Measurements from ENCODE around the gene TBC1D1.

The TBC1D1 gene

GRCh38 chr4:37989398-37990260, 98.7 kb downstream of the TBC1D1 start:
- no peak for TF ChIP-seq TAF1 (IDR thresholded peaks at IDR 0.05; ENCODE audit: borderline replicate concordance, insufficient read depth, low read length)
- TF ChIP-seq FOXP2 (optimal IDR thresholded peaks at IDR 0.05; ENCODE audit: borderline replicate concordance, extremely low read depth, extremely low read length, insufficient read depth) = no peak
- no peak for TF ChIP-seq REST (IDR thresholded peaks at IDR 0.05; ENCODE audit: insufficient read depth in 1 of 2, low read depth in 2 of 2, low read length in 2 of 2)
- no peak for TF ChIP-seq POLR2AphosphoS5 (IDR thresholded peaks at IDR 0.05; ENCODE audit: low read depth, low read length)
- no peak for TF ChIP-seq SIN3A (IDR thresholded peaks at IDR 0.05; ENCODE audit: borderline replicate concordance, insufficient read depth, low read length)

- TF ChIP-seq REST (IDR thresholded peaks at IDR 0.05; ENCODE audit: insufficient read depth in 1 of 2, low read depth in 2 of 2, low read length in 2 of 2) (no peak), SIN3A (IDR thresholded peaks at IDR 0.05; ENCODE audit: borderline replicate concordance, insufficient read depth, low read length) (no peak), POLR2AphosphoS5 (IDR thresholded peaks at IDR 0.05; ENCODE audit: low read depth, low read length) (no peak), TAF1 (IDR thresholded peaks at IDR 0.05; ENCODE audit: borderline replicate concordance, insufficient read depth, low read length) (no peak), FOXP2 (optimal IDR thresholded peaks at IDR 0.05; ENCODE audit: borderline replicate concordance, extremely low read depth, extremely low read length, insufficient read depth) (no peak)
Observed at GRCh38 chr4:37990731-37991245, 99.9 kb downstream of the TBC1D1 start.

DNA sequence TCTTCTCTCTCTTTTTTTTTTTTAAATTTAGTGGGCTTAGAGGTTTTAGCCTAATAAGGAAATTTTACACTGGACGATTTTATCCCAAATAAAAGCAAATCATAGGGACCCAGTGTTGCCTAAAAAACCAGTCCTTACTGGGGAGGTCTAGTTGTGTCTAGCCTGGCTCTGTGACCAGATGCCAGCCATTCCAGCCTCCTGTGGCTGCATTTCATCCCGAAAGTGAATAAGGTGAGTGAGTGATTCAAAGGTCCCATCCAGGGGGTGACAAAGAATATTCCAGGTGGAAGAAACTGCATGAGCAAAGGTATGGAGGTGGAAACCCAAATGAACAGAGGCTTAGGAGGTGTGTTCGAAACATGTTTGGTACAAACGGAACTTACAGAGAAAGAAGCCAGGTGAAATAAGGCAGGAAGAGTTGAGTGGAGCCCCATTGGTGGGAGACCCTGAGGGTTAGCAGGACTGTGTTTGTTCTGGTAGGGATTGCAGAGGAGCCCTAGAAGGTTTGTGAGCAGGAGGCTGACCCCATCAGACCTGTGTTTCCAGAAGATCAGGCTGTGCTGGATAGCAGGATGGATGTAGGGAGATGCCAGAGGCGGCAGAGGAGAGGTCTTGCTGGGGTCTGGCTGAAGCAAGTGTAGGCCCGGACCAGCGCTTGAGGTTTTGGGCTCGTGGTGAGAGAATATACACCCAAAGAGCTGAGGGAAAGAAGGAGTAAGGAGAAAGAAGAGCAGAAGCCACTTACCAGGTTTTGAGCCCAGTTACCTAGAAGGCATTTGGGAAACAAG, 100.9 kb downstream of the TBC1D1 start:
- TF ChIP-seq SIN3A (IDR thresholded peaks at IDR 0.05; ENCODE audit: borderline replicate concordance, insufficient read depth, low read length) (no peak), POLR2AphosphoS5 (IDR thresholded peaks at IDR 0.05; ENCODE audit: low read depth, low read length) (no peak), FOXP2 (optimal IDR thresholded peaks at IDR 0.05; ENCODE audit: borderline replicate concordance, extremely low read depth, extremely low read length, insufficient read depth) (no peak), TAF1 (IDR thresholded peaks at IDR 0.05; ENCODE audit: borderline replicate concordance, insufficient read depth, low read length) (no peak), REST (IDR thresholded peaks at IDR 0.05; ENCODE audit: insufficient read depth in 1 of 2, low read depth in 2 of 2, low read length in 2 of 2) (no peak)

DNA sequence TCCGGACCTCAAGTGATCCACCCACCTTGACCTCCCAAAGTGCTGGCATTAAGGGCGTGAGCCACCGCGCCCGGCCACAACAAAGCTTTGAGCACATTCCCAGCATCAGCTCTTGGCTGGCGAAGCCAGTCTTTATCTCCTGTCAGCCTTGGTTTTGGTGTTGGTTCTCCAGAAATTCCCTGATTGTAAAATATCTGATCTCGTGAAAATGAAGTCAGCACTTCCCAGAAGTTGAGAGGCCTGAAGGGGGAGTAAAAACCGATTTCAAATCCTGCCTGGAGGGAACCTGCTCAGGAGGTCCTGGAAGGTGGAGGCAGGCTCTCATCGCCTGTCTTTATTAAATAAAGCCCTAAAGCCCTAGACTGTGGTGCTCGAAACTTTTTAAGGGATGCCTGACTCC, 102.9 kb downstream of the TBC1D1 start:
- TF ChIP-seq SIN3A (IDR thresholded peaks at IDR 0.05; ENCODE audit: borderline replicate concordance, insufficient read depth, low read length) (no peak), FOXP2 (optimal IDR thresholded peaks at IDR 0.05; ENCODE audit: borderline replicate concordance, extremely low read depth, extremely low read length, insufficient read depth) (no peak), TAF1 (IDR thresholded peaks at IDR 0.05; ENCODE audit: borderline replicate concordance, insufficient read depth, low read length) (no peak), POLR2AphosphoS5 (IDR thresholded peaks at IDR 0.05; ENCODE audit: low read depth, low read length) (no peak), REST (IDR thresholded peaks at IDR 0.05; ENCODE audit: insufficient read depth in 1 of 2, low read depth in 2 of 2, low read length in 2 of 2) (no peak)
